Stimulated activated CD8-positive, alpha-beta memory T cell treated with anti-CD3 and anti-CD28 coated beads, Interleukin-4, amount 100 ng/mL, for 1 hour (primary cell): ENCODE measurements around the gene TTC28.

Experiments used
- DNase-seq, 2 donors: peaks; one replicate each; pipeline ENCODE4 v3.0.0-alpha.2; 2020; ENCODE audit warnings: low read depth in 2 of 2, low spot score in 1 of 2

TTC28 gene

GRCh38 chr22:27993774-27994350, 685.8 kb downstream of the TTC28 start:
- no peak for DNase-seq

GRCh38 chr22:27993201-27993635, 686.4 kb downstream of the TTC28 start:
- no peak for DNase-seq

- no peak for DNase-seq
Measured at GRCh38 chr22:27992294-27993165, 687.1 kb downstream of the TTC28 start.

GRCh38 chr22:27991586-27992293, 687.9 kb downstream of the TTC28 start:
- DNase-seq: no peak

- DNase-seq: no peak
Measured at GRCh38 chr22:27990879-27991278, 688.8 kb downstream of the TTC28 start.

GRCh38 chr22:27990451-27990840, 689.2 kb downstream of the TTC28 start:
- no peak for DNase-seq

GRCh38 chr22:27989758-27990450, 689.7 kb downstream of the TTC28 start:
- no peak for DNase-seq

GRCh38 chr22:27988704-27989103, 690.9 kb downstream of the TTC28 start:
- DNase-seq: no peak

- no peak for DNase-seq
Measured at GRCh38 chr22:27987557-27987956, 692.1 kb downstream of the TTC28 start.

GRCh38 chr22:27986937-27987336, 692.7 kb downstream of the TTC28 start:
- no peak for DNase-seq

GRCh38 chr22:27986459-27986858, 693.2 kb downstream of the TTC28 start:
- no peak for DNase-seq

- DNase-seq: no peak
Measured at GRCh38 chr22:27985323-27986275, 694.0 kb downstream of the TTC28 start.

GRCh38 chr22:27984723-27985122, 694.9 kb downstream of the TTC28 start:
- no peak for DNase-seq

GRCh38 chr22:27984001-27984695, 695.5 kb downstream of the TTC28 start:
- DNase-seq: no peak

GRCh38 chr22:27983361-27983791, 696.3 kb downstream of the TTC28 start:
- no peak for DNase-seq

- DNase-seq: no peak
Measured at GRCh38 chr22:27982630-27983180, 696.9 kb downstream of the TTC28 start.

- DNase-seq: no peak
Measured at GRCh38 chr22:27982106-27982505, 697.5 kb downstream of the TTC28 start.

- no peak for DNase-seq
Measured at GRCh38 chr22:27980424-27981148, 699.1 kb downstream of the TTC28 start.

GRCh38 chr22:27978802-27979201, 700.8 kb downstream of the TTC28 start:
- no peak for DNase-seq
